Activated CD4-positive, alpha-beta T cell treated with anti-CD3 and anti-CD28 coated beads, Interleukin-2, amount 50 U/mL, for 4 hours (primary cell): ENCODE measurements around the gene TMEM43.

ENCODE experiments used
- DNase-seq, 2 experiments: peaks; one replicate each; pipeline ENCODE4 v3.0.0-alpha.2; 2020

TMEM43 gene

DNA sequence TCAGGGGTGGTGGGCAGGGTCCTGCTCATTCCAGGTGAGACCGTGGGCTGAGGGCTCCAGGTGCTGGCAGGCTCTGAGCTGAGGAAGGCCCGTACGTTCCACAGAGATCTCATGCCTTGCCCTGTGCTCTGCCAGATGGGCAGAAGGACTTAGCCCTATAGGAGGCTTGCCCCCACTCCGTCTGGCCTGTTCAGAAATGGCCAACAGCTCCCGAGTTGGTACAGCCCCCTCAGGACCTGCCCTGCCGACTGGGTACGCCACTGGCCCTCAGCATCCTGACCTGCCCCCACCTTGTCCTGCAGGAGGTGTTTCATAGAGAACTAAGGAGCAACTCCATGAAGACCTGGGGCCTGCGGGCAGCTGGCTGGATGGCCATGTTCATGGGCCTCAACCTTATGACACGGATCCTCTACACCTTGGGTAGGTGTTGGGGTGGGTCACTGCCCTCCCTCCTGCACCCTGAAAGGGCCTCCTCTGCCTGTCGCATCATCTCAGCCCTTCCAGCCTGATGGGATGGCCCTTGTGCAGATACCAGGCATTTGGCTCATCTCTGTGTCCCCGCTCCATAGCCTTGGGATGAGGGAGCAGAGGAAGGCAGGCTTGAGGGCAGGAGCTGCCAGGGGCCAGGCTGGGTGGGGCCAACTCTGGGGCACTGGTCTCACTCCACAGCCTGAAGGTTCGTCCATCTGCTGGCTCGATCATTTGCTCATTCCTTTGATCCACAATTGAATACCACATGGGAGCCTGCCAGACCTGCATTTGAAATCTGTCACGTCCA is 14.2 kb downstream of the TMEM43 start:
- DNase-seq, result no peak

- no peak for DNase-seq
These were observed 14.9 kb downstream of the TMEM43 start for GRCh38 chr3:14139771-14140170.

DNA sequence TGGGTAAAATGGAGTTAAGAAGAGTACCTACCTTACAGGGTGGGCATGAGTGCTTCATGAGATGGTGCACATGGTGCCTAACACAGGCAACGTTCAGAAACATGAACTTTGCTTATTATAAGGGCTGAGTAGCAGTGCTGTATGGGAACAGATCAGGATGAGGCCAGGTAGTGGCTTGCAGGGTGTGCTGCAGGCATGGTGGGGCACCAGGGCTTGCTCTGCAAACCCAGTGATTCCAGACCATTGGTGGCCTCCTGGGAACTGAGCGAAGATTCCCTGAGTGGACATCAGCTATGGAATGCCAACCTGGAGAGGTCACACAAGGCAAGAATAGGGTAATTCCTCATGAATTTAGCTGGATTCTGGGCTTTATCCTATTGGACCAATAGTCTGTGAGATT is 15.8 kb downstream of the TMEM43 start:
- no peak for DNase-seq

- no peak for DNase-seq
These were observed 16.3 kb downstream of the TMEM43 start for GRCh38 chr3:14141144-14141543.

DNA sequence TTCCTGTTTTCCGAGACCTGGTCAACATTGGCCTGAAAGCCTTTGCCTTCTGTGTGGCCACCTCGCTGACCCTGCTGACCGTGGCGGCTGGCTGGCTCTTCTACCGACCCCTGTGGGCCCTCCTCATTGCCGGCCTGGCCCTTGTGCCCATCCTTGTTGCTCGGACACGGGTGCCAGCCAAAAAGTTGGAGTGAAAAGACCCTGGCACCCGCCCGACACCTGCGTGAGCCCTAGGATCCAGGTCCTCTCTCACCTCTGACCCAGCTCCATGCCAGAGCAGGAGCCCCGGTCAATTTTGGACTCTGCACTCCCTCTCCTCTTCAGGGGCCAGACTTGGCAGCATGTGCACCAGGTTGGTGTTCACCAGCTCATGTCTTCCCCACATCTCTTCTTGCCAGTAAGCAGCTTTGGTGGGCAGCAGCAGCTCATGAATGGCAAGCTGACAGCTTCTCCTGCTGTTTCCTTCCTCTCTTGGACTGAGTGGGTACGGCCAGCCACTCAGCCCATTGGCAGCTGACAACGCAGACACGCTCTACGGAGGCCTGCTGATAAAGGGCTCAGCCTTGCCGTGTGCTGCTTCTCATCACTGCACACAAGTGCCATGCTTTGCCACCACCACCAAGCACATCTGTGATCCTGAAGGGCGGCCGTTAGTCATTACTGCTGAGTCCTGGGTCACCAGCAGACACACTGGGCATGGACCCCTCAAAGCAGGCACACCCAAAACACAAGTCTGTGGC is 16.9 kb downstream of the TMEM43 start:
- DNase-seq, result no peak

DNA sequence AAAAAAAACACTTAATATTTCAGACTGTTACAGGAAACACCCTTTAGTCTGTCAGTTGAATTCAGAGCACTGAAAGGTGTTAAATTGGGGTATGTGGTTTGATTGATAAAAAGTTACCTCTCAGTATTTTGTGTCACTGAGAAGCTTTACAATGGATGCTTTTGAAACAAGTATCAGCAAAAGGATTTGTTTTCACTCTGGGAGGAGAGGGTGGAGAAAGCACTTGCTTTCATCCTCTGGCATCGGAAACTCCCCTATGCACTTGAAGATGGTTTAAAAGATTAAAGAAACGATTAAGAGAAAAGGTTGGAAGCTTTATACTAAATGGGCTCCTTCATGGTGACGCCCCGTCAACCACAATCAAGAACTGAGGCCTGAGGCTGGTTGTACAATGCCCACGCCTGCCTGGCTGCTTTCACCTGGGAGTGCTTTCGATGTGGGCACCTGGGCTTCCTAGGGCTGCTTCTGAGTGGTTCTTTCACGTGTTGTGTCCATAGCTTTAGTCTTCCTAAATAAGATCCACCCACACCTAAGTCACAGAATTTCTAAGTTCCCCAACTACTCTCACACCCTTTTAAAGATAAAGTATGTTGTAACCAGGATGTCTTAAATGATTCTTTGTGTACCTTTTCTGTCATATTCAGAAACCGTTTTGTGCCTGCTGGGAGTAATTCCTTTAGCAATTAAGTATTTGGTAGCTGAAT is 17.9 kb downstream of the TMEM43 start:
- DNase-seq, result peak; percentile 42 to 43

DNA sequence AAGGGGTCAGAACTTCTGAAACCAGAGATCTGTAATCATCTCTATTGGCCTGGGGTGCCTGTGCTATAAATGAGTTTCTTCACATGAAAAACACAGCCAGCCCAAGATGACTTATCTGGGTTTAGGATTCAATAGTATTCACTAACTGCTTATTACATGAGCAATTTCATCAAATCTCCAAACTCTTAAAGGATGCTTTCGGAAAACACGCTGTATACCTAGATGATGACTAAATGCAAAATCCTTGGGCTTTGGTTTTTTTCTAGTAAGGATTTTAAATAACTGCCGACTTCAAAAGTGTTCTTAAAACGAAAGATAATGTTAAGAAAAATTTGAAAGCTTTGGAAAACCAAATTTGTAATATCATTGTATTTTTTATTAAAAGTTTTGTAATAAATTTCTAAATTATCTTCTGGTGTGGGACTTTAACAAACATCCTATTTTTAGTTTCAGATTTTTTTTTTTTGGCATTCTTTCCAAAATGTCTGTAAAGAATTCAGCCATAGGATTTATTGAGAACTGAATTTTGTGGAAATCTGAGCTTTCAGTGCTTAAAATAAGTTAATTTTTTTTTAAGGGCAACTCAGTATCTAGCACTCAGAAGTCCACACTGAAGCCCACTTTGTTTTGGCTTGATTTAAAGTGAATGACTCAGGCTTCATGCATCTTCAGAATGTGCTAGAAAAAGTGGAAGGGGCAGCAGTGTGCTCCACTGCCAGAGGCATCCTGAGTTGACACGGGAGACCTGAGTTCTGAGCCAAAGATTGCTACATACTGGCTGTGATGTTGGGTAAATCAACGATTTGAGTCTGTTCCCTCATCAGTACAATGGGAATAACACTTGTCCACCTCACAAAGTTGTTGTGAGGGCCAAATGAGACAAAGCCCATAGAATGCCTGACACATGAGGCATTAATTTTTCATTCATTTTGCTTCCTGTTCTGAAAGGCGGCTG is 18.7 kb downstream of the TMEM43 start:
- DNase-seq, result no peak

GRCh38 chr3:14144423-14145075 is 19.7 kb downstream of the TMEM43 start:
- peak; percentile 27 to 38 for DNase-seq

- DNase-seq, result no peak
These were observed 20.4 kb downstream of the TMEM43 start for GRCh38 chr3:14145236-14145635.

DNA sequence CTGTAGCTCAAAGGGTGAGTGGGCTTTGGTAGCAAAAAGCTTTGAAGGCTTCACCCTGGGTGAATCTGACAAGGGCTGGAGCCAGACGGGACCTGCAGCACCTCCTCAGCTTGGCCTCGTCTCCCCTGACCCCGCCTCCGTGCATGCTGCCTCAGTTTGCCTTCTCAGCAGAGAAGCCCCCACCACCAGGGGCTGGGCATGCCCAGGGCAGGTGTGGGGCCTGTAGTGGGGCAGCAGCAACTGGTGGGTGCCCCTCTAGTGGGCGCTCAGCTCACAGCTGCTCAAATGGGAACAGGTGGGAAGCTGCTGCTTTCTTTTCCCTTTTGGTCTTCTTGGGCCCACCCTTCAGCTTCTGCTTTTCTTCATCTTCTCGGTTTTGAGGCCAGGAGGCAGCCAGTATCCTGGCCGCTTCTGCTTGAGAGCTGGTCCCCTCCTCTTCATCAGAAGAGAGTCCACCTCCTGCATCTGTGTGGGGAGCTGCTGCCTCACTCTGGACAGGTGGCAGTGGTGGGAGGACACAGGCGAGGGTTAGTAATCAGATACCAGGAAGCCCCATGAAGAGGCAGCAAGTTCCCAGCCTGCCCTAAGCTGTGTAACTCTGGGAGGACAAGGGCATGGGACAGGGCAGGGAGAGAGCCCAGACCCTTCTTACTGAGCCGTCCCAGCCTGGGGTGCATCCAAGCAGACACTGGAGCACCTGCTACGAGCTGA is 21.0 kb downstream of the TMEM43 start:
- no peak for DNase-seq

- no peak for DNase-seq
These were observed 21.7 kb downstream of the TMEM43 start for GRCh38 chr3:14146381-14147065.

- DNase-seq, result no peak
These were observed 22.2 kb downstream of the TMEM43 start for GRCh38 chr3:14147066-14147435.

- DNase-seq, result no peak
These were observed 22.8 kb downstream of the TMEM43 start for GRCh38 chr3:14147617-14148016.

DNA sequence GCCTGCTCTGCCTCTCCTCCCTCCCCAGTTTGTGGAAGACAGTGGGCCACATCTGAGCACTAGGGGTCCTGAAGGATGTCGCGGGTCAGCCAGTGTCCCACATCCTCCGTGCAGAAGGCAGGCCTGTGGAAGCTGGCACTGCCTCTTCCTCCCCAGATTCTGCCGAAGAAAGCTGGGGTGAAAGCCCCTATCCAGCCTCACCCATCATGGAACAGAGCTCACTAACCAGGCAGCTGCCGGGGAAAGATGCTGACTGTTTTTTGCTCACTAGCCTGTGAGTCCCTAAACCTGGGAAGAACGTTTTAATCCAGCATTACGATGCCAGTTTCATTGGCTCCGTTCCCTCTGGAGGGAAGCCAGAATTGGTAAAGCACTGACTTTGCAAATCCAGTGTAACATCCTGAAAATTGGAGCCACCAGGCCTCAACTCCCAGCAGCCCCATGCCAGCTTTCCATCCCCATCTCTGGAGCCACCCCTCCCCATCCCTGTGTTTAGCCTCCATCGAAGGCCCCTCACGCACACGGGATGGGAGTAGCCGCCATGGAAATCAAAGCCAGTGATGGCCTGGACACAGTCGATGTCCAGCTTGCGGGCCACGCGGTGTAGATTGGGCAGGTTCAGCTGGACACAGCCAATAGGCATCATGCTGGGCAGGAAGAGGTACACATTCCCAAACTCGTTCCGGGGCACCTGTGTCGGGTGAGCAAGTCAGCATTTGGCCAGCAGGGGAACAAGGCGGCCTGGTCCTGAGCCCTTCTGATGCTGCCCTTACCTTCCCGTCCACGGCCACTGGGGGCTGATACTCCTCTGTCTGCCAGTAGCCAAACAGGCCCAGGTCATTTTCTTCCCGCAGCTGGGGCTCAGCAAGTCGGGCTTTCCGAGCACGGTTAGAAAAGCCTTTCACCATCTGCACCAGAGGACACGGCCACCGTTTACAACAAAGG is 23.5 kb downstream of the TMEM43 start:
- DNase-seq, result no peak

GRCh38 chr3:14150078-14150477 is 25.2 kb downstream of the TMEM43 start:
- DNase-seq, result no peak

- no peak for DNase-seq
These were observed 25.8 kb downstream of the TMEM43 start for GRCh38 chr3:14150491-14151230.

GRCh38 chr3:14151471-14152083 is 26.7 kb downstream of the TMEM43 start:
- no peak for DNase-seq

- DNase-seq, result no peak
These were observed 27.5 kb downstream of the TMEM43 start for GRCh38 chr3:14152233-14152962.
